Activated CD8-positive, alpha-beta T cell treated with anti-CD3 and anti-CD28 coated beads, Interleukin-2, amount 10 ng/mL, durations not matched to agents 7 days and 5 days (primary cell): Measurements from ENCODE around the gene PREX1. TPM values are rescaled to one million over a fixed set of nuclear protein-coding genes. Genes with fewer than 3 reads are reported as not detected.

Source experiments
- ATAC-seq: fragments of 150-1000 bp; cut with Tn5 transposase; one replicate; pipeline ENCODE4 v1.10.0; 2021; ENCODE audit warnings: moderate library complexity
- CTCF ChIA-PET: fragments of 350-600 bp; sonication (Branson Sonifier 250); formaldehyde crosslinking; loops from one replicate; lab custom pipeline; 2021; ENCODE audit warnings: antibody characterized with exemption; lab: Charles Lee
- POLR2A ChIA-PET: fragments of 350-600 bp; sonication (Branson Sonifier 250); formaldehyde crosslinking; loops from one replicate; lab custom pipeline; 2021; ENCODE audit warnings: antibody characterized with exemption; lab: Charles Lee
- DNase-seq: peaks from one replicate; pipeline ENCODE4 v3.0.0-alpha.2; 2020
- H3K27ac Mint-ChIP-seq: one replicate; pipeline ENCODE4 v1.8.0; 2021; ENCODE audit warnings: mild to moderate bottlenecking, mixed read lengths
- H3K27me3 Mint-ChIP-seq: one replicate; pipeline ENCODE4 v1.8.0; 2021; ENCODE audit warnings: low read depth, mixed read lengths
- H3K36me3 Mint-ChIP-seq: one replicate; pipeline ENCODE4 v1.8.0; 2021; ENCODE audit warnings: low read depth, mixed read lengths
- H3K4me1 Mint-ChIP-seq: one replicate; pipeline ENCODE4 v1.8.0; 2021; ENCODE audit warnings: low read depth, mixed read lengths
- H3K4me3 Mint-ChIP-seq: one replicate; pipeline ENCODE4 v1.8.0; 2021; ENCODE audit warnings: mild to moderate bottlenecking, mixed read lengths
- H3K9me3 Mint-ChIP-seq: one replicate; pipeline ENCODE4 v1.8.0; 2022; ENCODE audit warnings: mixed read lengths; ENCODE audit not compliant: insufficient read depth
- total RNA-seq, 2 experiments: library from RNA; stranded (reverse); gene quantifications; one replicate each; pipeline ENCODE4 v1.2.3, GENCODE V29; 2021

The PREX1 gene
- total RNA-seq, 2 experiments from 2014 or later: 146 to 152 TPM

DNA sequence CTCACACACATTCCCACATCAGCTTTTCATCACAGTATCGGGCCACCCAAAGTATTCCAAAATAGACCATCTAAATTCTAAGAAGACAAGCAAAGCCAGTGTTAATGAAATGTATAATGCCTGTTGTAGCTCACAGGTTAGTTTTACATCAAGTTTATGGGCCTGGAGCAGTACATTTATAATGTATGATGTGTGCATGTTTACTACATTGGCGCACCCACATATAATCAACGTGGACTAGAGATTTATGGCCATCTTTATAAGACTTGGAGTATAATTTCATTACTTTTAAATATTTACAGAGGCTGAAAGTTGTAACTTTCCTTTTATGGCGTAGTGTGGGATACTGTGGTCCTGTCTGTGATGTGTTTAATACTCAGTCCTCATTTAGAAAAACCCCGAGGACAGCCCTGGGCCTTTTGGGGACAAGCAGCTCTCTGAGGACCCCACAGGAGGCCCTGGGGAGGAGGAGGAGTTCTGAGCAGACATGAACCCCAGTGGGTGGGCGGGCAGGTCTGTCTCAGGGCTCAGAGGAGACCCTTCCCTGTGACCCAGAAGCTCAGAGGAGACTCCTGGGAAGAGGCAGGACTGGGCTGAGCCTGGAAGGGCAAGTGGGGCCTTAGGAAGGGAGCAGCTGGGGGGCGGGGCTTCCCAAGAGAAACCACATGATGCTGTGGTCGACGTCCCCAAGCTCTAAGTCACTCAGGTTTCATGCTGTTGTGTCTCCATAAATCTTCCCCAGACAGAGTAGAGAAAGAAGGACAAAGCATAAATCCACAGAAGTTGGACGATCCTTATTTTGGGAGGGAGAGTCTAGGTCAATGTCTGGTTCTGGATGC is 232.1 kb downstream of the PREX1 start:
- ChIA-PET POLR2A (no interaction called here), CTCF (interaction anchor here (1.3 kb wide), 1 partner anchor 25 kb away, joined by 3 read pairs; no protein-coding TSS in a partner anchor)
- peaks cover 3% of the 10 kb centered on the region for H3K27me3 Mint-ChIP-seq
- no peaks in the 10 kb centered on the region for H3K9me3 Mint-ChIP-seq
- no peaks in the 10 kb centered on the region for H3K4me1 Mint-ChIP-seq
- ATAC-seq (no peak), DNase-seq (no peak)
- no peak overlapping the region for H3K4me3 Mint-ChIP-seq
- H3K27ac Mint-ChIP-seq: no peak overlapping the region
- H3K36me3 Mint-ChIP-seq: no peaks in the 10 kb centered on the region

DNA sequence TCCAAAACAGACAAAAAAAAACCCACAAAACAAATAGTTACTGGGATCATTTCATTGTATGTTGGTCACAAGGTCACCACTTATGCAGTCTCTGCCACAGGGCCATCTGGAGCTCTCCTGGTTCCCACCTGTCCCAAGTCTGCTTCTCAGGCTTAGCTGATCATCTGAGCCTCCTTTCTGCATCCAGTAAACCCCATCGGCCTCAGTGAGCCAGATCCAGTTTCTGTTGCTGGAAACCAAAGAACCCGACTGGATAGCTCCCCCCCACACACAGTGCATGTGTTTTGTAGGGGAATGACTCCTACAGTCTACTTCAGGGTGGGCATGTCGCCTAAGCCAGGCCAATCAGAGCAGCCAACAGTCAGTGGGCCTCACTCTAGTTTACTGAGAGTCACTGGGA is 233.3 kb downstream of the PREX1 start:
- Mint-ChIP-seq H3K4me1 (no peaks in the 10 kb centered on the region), H3K27ac (no peak overlapping the region), H3K4me3 (no peak overlapping the region), H3K9me3 (no peaks in the 10 kb centered on the region), H3K36me3 (no peaks in the 10 kb centered on the region), H3K27me3 (peaks cover 3% of the 10 kb centered on the region)
- ATAC-seq: no peak
- CTCF ChIA-PET: no interaction called here
- DNase-seq: no peak
- POLR2A ChIA-PET: no interaction called here

DNA sequence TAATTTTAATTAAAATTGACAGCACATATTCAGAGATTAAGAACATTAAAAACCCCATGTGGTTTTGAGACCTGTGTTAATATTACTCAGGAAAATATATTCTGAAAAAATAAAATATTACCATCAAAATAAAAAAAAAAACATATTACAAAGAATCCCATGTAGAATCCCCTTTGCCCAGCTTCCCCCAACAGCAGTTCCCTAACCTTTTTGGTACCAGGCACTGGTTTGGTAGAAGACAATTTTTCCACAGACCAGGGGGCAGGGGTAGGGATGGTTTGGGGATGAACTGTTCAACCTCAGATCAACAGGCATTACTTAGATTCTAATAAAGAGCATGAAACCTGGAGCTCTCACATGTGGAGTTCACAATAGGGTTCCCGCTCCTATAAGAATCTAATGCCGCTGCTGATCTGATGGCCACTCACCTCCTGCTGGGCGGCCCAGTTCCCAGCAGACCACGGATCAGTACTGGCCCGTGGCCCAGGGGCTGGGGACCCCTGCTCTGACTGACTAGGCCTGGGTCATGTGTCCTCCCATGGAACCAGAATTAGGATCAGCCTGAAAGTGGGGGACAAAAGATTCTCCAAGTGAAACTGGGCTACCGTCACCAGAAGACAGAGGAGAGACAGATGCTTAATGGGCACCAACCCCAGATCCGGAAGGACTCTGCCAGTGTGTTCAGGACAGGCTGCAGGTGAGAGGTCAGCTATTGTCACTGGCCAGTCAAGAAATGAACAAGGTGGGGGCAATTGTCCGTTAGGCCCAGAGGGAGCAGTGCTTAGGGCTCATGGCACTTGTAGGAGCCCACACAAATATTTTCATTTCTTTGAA is 235.5 kb downstream of the PREX1 start:
- peaks cover 6% of the 10 kb centered on the region for H3K27me3 Mint-ChIP-seq
- no peak for DNase-seq
- H3K36me3 Mint-ChIP-seq: no peaks in the 10 kb centered on the region
- no peak overlapping the region for H3K4me3 Mint-ChIP-seq
- ATAC-seq: no peak
- no peaks in the 10 kb centered on the region for H3K9me3 Mint-ChIP-seq
- no peak overlapping the region for H3K27ac Mint-ChIP-seq
- CTCF ChIA-PET: no interaction called here
- POLR2A ChIA-PET: no interaction called here
- H3K4me1 Mint-ChIP-seq: no peaks in the 10 kb centered on the region

DNA sequence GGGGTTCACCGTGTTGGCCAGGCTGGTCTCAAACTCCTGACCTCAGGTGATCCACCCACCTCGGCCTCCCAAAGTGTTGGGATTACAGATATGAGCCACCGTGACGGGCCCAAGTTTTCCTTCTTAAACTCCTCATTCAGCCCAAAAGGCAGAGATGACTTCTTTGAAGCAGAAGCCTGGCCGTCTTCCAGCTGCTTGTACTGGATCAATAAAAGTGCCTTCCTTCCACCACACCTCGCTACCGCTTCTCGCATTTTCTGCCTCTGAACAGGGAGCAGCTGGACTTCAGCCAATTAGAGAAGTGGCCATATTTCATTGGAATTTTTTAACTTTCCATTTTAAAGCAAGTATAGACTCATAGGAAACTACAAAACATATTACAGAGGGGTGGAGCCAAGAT is 241.1 kb downstream of the PREX1 start:
- Mint-ChIP-seq H3K27me3 (peaks cover 8% of the 10 kb centered on the region), H3K4me3 (no peak overlapping the region), H3K9me3 (no peaks in the 10 kb centered on the region), H3K27ac (no peak overlapping the region), H3K4me1 (no peaks in the 10 kb centered on the region), H3K36me3 (no peaks in the 10 kb centered on the region)
- DNase-seq: no peak
- ChIA-PET CTCF (interaction anchor here (1.2 kb wide), 1 partner anchor 34 kb away, joined by 4 read pairs; no protein-coding TSS in a partner anchor), POLR2A (interaction anchor here (0.6 kb wide), 1 partner anchor 410 kb away, joined by 3 read pairs; no protein-coding TSS in a partner anchor)
- no peak for ATAC-seq

DNA sequence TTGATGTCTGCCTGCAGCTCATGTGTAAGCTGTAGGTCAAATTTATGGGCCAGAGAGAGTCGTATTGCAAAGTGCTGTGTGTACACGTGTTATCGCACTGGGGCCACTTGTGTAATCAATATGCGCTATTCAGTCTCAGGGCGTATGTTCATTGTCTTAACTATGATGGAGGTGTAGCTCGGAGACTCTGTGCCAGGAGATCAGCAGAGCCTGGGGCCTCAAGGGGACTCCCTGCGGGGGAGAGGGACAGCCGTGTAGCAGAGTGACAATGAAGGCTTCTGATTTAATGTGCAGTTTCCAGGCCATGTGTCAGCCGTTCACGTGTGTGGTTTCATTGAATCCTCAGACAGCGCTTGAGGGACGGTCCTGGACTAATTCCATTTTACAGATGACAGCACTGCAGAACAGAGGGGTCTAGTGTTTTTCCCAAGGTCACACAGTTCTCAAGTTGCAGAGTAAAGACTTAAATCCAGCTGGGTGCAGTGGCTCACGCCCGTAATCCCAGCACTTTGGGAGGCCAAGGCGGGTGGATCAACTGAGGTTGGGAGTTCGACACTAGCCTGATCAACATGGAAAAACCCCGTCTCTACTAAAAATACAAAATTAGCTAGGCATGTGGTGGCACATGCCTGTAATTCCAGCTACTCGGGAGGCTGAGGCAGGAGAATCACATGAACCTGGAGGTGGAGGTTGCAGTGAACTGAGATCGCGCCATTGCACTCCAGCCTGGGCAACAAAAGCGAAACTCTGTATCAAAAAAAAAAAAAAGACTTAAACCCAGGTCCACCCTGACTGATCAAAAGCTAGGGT is 242.5 kb downstream of the PREX1 start:
- ChIA-PET CTCF (interaction anchor here (1.2 kb wide), 1 partner anchor 35 kb away, joined by 4 read pairs; no protein-coding TSS in a partner anchor), POLR2A (no interaction called here)
- Mint-ChIP-seq H3K36me3 (no peaks in the 10 kb centered on the region), H3K9me3 (no peaks in the 10 kb centered on the region), H3K27me3 (peaks cover 8% of the 10 kb centered on the region), H3K4me1 (no peaks in the 10 kb centered on the region), H3K27ac (no peak overlapping the region), H3K4me3 (no peak overlapping the region)
- ATAC-seq (no peak), DNase-seq (no peak)

DNA sequence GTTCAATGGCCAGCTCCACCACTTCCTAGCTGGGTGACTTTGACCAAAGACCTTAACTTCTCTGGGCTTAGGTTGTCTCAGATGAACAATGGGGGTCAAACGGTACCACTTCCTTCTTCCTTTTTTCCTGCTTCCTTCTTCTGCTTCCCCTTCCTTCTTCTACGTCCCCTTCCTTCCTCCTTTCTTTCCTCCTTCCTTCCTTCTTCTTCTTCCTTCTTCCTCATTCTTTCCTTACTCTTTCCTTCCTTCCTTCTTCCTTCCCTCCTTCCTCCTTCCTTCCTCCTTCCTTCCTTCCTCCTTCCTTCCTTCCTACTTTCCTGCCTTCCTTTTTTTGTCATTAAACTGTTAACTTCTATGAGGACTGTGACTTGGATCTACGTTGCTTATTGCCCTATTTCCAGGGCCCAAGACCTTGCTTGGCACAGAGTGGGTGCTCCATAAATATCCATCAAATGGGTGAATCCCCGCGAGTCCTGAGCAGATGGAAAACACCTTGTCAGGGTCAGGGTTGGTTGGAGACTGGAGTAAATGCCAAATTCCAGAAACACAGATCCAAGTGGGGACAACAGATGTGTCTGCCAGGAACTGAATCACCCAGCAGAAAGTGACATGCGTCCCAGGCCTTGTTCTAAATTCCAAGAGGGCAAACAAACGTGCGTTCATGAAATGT is 243.3 kb downstream of the PREX1 start:
- POLR2A ChIA-PET: no interaction called here
- no peak overlapping the region for H3K4me3 Mint-ChIP-seq
- peaks cover 8% of the 10 kb centered on the region for H3K27me3 Mint-ChIP-seq
- H3K4me1 Mint-ChIP-seq: no peaks in the 10 kb centered on the region
- no peak for ATAC-seq
- no peak overlapping the region for H3K27ac Mint-ChIP-seq
- DNase-seq: no peak
- H3K9me3 Mint-ChIP-seq: no peaks in the 10 kb centered on the region
- H3K36me3 Mint-ChIP-seq: no peaks in the 10 kb centered on the region
- CTCF ChIA-PET: no interaction called here

DNA sequence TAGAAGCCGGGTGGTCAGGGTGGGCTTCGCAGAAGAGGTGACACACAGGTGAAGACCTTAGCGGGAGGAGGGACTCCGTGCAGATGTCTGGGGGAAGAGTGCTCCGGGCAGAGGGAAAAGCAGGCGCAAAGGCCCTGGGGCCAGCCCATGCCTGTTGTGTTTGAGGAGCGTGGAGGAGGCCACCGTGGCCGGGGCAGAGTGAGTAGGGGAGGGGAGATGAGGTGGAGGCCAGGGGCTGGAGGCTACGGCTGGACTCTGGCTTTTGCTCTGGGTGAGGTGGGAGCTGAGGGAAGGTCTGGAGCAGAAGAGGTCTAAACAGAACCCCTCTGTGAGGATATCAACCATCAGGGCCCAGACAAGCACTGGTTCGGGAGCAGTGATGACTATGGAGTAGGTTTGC is 244.0 kb downstream of the PREX1 start:
- H3K9me3 Mint-ChIP-seq: no peaks in the 10 kb centered on the region
- POLR2A ChIA-PET: no interaction called here
- no peaks in the 10 kb centered on the region for H3K36me3 Mint-ChIP-seq
- no peak for DNase-seq
- H3K4me1 Mint-ChIP-seq: no peaks in the 10 kb centered on the region
- CTCF ChIA-PET: interaction anchor here (0.5 kb wide), 1 partner anchor 1657 kb away, joined by 4 read pairs; no protein-coding TSS in a partner anchor
- H3K27ac Mint-ChIP-seq: no peak overlapping the region
- no peak overlapping the region for H3K4me3 Mint-ChIP-seq
- peaks cover 8% of the 10 kb centered on the region for H3K27me3 Mint-ChIP-seq
- ATAC-seq: no peak

DNA sequence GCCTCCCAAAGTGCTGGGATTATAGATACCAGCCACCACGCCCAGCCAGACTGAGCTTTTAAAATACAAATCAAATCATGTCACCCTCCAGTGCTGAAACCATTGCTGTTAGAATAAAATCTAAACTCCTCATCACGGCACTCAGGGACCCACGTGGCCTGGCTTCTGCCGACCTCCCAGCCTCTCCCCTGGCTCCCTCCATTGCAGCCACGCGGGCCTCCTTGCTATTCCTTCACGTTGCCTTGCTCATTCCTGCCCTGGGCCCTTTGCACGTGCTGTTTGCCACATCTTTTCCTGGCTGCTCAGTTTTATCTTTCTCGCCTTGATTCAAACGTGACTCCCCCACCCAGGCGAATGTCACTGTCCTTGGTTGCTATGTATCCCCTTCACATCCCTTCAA is 244.6 kb downstream of the PREX1 start:
- no peak overlapping the region for H3K4me3 Mint-ChIP-seq
- ChIA-PET POLR2A (no interaction called here), CTCF (no interaction called here)

DNA sequence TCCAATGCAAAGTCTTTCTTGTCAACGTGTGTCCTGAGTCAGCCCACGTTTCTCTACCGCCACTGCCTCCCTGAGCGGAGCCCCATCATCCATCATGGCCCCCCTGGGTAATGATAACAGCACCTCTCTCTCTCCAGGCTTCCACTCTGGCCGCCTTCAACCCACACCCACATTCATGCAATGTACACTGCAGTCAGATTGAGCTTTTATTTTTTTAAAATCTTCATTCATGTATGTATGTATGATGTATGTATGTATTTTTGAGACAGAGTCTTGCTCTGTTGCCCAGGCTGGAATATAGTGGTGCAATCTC is 245.2 kb downstream of the PREX1 start:
- Mint-ChIP-seq H3K27me3 (peaks cover 5% of the 10 kb centered on the region), H3K4me3 (no peak overlapping the region), H3K4me1 (no peaks in the 10 kb centered on the region), H3K9me3 (no peaks in the 10 kb centered on the region), H3K27ac (no peak overlapping the region), H3K36me3 (no peaks in the 10 kb centered on the region)
- ATAC-seq (no peak), DNase-seq (no peak)
- ChIA-PET POLR2A (no interaction called here), CTCF (interaction anchor here (0.9 kb wide), 1 partner anchor 38 kb away, joined by 3 read pairs; no protein-coding TSS in a partner anchor)

More for the DNA sequence above, 244.6 kb downstream of the PREX1 start:
- Mint-ChIP-seq H3K36me3 (no peaks in the 10 kb centered on the region), H3K4me1 (no peaks in the 10 kb centered on the region), H3K27me3 (peaks cover 5% of the 10 kb centered on the region), H3K9me3 (no peaks in the 10 kb centered on the region), H3K27ac (no peak overlapping the region)
- DNase-seq (no peak), ATAC-seq (no peak)

DNA sequence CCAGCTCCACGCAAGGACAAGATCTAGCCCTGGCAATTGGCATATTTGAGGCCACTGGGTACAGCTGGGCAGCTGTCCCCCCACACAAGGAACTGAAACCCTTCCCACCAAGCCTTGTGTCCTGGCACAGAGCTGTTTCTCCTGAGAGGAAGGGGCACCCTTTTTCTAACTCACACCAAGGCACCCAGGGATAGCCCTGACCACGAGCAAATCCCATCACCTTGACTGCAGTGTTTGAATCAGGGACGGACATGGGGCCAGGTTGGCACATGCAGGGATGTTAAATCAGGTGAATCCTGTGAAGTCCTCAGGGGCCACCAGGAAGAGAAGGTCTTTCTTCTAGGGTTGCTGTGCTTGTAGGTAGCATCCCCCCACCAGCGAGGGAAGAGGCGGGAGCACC is 246.6 kb downstream of the PREX1 start:
- peaks cover 5% of the 10 kb centered on the region for H3K27me3 Mint-ChIP-seq
- ATAC-seq (no peak), DNase-seq (no peak)
- no peaks in the 10 kb centered on the region for H3K4me1 Mint-ChIP-seq
- CTCF ChIA-PET: no interaction called here
- no peak overlapping the region for H3K27ac Mint-ChIP-seq
- no peaks in the 10 kb centered on the region for H3K9me3 Mint-ChIP-seq
- H3K36me3 Mint-ChIP-seq: no peaks in the 10 kb centered on the region
- POLR2A ChIA-PET: no interaction called here
- no peak overlapping the region for H3K4me3 Mint-ChIP-seq
